IPS-20b (cell line): Measurements from ENCODE around the gene C11orf97.
"Not testable (repeated sequence)": the region's sequence is repeated elsewhere in the genome, so short reads cannot be mapped to it uniquely, and the experiment has no call there.

ENCODE experiments used
- H3K27ac ChIP-seq: one replicate; pipeline ENCODE4 v1.5.1; 2013; ENCODE audit warnings: low read length
- H3K27me3 ChIP-seq: 2 replicates; pipeline ENCODE4 v1.6.1; 2013; ENCODE audit warnings: mild to moderate bottlenecking, low read length, inconsistent platforms; ENCODE audit not compliant: insufficient read depth
- H3K36me3 ChIP-seq: 2 replicates; pipeline ENCODE4 v1.6.1; 2013; ENCODE audit warnings: low read depth, mild to moderate bottlenecking, inconsistent platforms, low read length, moderate library complexity; ENCODE audit not compliant: insufficient read depth
- H3K4me1 ChIP-seq: 2 replicates; pipeline ENCODE4 v1.6.1; 2013; ENCODE audit warnings: mild to moderate bottlenecking, control low read depth, inconsistent platforms, low read length, moderate library complexity; ENCODE audit not compliant: insufficient read depth
- H3K4me3 ChIP-seq: 2 replicates; pipeline ENCODE4 v1.5.1; 2013; ENCODE audit warnings: mild to moderate bottlenecking, low read length, inconsistent platforms
- H3K9ac ChIP-seq: 2 replicates; pipeline ENCODE4 v1.6.1; 2013; ENCODE audit warnings: low read depth, mild to moderate bottlenecking, inconsistent platforms, low read length, moderate library complexity
- H3K9me3 ChIP-seq: 2 replicates; pipeline ENCODE4 v1.6.1; 2013; ENCODE audit warnings: mild to moderate bottlenecking, low read depth, low read length, inconsistent platforms; ENCODE audit not compliant: insufficient read depth

The C11orf97 gene

GRCh38 chr11:94545264-94546161, 33.3 kb downstream of the C11orf97 start:
- Histone ChIP-seq H3K27ac (no peak overlapping the region), H3K27me3 (peaks cover 37% of the 10 kb centered on the region), H3K9ac (peak overlapping the region; percentile 11; the same call in 1 of the 2 replicates), H3K36me3 (no peaks in the 10 kb centered on the region), H3K9me3 (no peaks in the 10 kb centered on the region), H3K4me3 (peak overlapping the region; percentile 73), H3K4me1 (peaks cover 12% of the 10 kb centered on the region; the same call in 1 of the 2 replicates)

GRCh38 chr11:94546162-94546470, 33.9 kb downstream of the C11orf97 start:
- H3K4me3 ChIP-seq, result peak overlapping the region; percentile 73
- peaks cover 12% of the 10 kb centered on the region; the same call in 1 of the 2 replicates for H3K4me1 ChIP-seq
- H3K36me3 ChIP-seq, result no peaks in the 10 kb centered on the region
- peaks cover 37% of the 10 kb centered on the region for H3K27me3 ChIP-seq
- peak overlapping the region; percentile 11; the same call in 1 of the 2 replicates for H3K9ac ChIP-seq
- H3K9me3 ChIP-seq, result no peaks in the 10 kb centered on the region
- H3K27ac ChIP-seq, result no peak overlapping the region

GRCh38 chr11:94546886-94547285, 34.6 kb downstream of the C11orf97 start:
- Histone ChIP-seq H3K4me3 (peak overlapping the region; percentile 73), H3K9me3 (no peaks in the 10 kb centered on the region), H3K27me3 (peaks cover 37% of the 10 kb centered on the region), H3K9ac (no peak overlapping the region), H3K27ac (no peak overlapping the region), H3K4me1 (peaks cover 12% of the 10 kb centered on the region; the same call in 1 of the 2 replicates), H3K36me3 (no peaks in the 10 kb centered on the region)

DNA sequence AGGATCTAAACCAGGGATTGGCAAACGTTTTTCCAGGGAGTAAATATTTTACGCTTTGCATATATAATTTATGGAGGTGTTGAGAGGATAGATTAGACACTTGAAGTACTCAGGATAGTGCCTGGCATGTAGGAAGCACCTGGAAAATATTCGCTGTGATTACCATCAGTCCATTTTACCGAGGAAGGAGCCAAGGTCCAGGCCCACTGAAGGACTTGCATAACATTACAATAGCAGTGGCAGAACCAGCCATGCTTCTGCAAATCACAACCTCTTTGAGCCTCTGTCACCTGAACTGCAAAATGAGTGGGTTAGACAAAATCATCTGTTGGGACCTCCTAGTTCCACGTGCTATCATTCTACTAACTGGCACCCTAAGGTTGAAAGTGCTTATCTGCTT, 36.9 kb downstream of the C11orf97 start:
- no peak overlapping the region for H3K4me3 ChIP-seq
- H3K4me1 ChIP-seq, result peaks cover 12% of the 10 kb centered on the region; the same call in 1 of the 2 replicates
- peaks cover 29% of the 10 kb centered on the region for H3K27me3 ChIP-seq
- no peak overlapping the region for H3K9ac ChIP-seq
- no peaks in the 10 kb centered on the region for H3K9me3 ChIP-seq
- H3K27ac ChIP-seq, result no peak overlapping the region
- no peaks in the 10 kb centered on the region for H3K36me3 ChIP-seq

GRCh38 chr11:94550513-94550912, 38.3 kb downstream of the C11orf97 start:
- H3K9me3 ChIP-seq, result no peaks in the 10 kb centered on the region
- H3K27me3 ChIP-seq, result peaks cover 18% of the 10 kb centered on the region
- no peak overlapping the region for H3K4me3 ChIP-seq
- H3K4me1 ChIP-seq, result peaks cover 12% of the 10 kb centered on the region; the same call in 1 of the 2 replicates
- H3K9ac ChIP-seq, result no peak overlapping the region
- H3K27ac ChIP-seq, result no peak overlapping the region
- no peaks in the 10 kb centered on the region for H3K36me3 ChIP-seq

DNA sequence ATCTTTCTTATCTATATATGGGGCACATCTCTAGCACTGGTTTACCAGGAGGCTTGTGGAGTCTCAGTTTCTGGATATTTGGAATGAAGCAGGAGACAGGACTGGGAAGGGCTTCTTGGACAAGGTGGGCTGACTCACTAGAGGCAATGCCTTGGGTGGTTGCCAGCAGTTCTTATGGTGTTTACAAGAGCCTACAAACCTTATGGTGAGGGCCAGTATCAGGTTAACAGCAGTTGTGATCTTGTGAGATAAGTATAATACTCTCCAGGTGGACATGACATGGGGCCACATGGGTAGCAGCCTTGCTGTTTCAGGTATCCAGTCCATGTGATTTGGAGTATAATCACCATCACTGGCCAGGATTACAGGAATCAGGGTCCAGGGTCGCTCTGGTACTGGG, 41.7 kb downstream of the C11orf97 start:
- H3K9ac ChIP-seq, result no peak overlapping the region
- H3K27me3 ChIP-seq, result no peaks in the 10 kb centered on the region
- H3K4me1 ChIP-seq, result no peaks in the 10 kb centered on the region
- H3K36me3 ChIP-seq, result no peaks in the 10 kb centered on the region
- H3K4me3 ChIP-seq, result no peak overlapping the region
- H3K27ac ChIP-seq, result no peak overlapping the region
- no peaks in the 10 kb centered on the region for H3K9me3 ChIP-seq

- H3K27me3 ChIP-seq, H3K4me3 ChIP-seq, H3K27ac ChIP-seq, H3K36me3 ChIP-seq, H3K9me3 ChIP-seq, H3K4me1 ChIP-seq, H3K9ac ChIP-seq: not testable (repeated sequence)
These were observed 43.6 kb downstream of the C11orf97 start for GRCh38 chr11:94555752-94556329.

GRCh38 chr11:94557421-94557820, 45.2 kb downstream of the C11orf97 start:
- no peak overlapping the region for H3K27ac ChIP-seq
- H3K4me3 ChIP-seq, result no peak overlapping the region
- no peak overlapping the region for H3K9ac ChIP-seq
- H3K4me1 ChIP-seq, result no peaks in the 10 kb centered on the region
- no peaks in the 10 kb centered on the region for H3K9me3 ChIP-seq
- H3K27me3 ChIP-seq, result no peaks in the 10 kb centered on the region
- no peaks in the 10 kb centered on the region for H3K36me3 ChIP-seq

- H3K4me3 ChIP-seq, result no peak overlapping the region
- H3K36me3 ChIP-seq, result no peaks in the 10 kb centered on the region
- peaks cover under 1% of the 10 kb centered on the region; the same call in 1 of the 2 replicates for H3K4me1 ChIP-seq
- H3K9ac ChIP-seq, result no peak overlapping the region
- H3K27ac ChIP-seq, result no peak overlapping the region
- H3K27me3 ChIP-seq, result no peaks in the 10 kb centered on the region
- no peaks in the 10 kb centered on the region for H3K9me3 ChIP-seq
These were observed 45.7 kb downstream of the C11orf97 start for GRCh38 chr11:94557992-94558391.

DNA sequence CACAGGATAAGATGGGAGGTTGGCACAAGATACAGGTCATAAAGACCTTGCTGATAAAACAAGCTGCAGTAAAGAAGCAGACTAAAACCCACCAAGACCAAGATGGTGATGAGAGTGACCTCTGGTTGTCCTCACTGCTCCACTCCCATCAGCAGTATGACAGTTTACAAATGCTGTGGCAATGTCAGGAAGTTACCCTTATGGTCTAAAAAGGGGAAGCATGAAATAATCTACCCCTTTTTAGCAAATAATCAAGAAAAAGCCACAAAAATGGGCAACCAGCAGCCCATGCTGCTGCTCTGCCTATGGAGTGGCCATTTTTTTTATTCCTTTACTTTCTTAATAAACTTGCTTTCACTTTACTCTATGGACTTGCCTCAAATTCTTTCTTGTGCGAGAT, 46.2 kb downstream of the C11orf97 start:
- Histone ChIP-seq H3K27ac (no peak overlapping the region), H3K9ac (no peak overlapping the region), H3K27me3 (no peaks in the 10 kb centered on the region), H3K4me1 (peaks cover 3% of the 10 kb centered on the region; the same call in 1 of the 2 replicates), H3K9me3 (no peaks in the 10 kb centered on the region), H3K4me3 (no peak overlapping the region), H3K36me3 (no peaks in the 10 kb centered on the region)

GRCh38 chr11:94558932-94559331, 46.7 kb downstream of the C11orf97 start:
- no peaks in the 10 kb centered on the region for H3K36me3 ChIP-seq
- H3K27me3 ChIP-seq, result no peaks in the 10 kb centered on the region
- no peaks in the 10 kb centered on the region for H3K9me3 ChIP-seq
- no peak overlapping the region for H3K9ac ChIP-seq
- no peak overlapping the region for H3K4me3 ChIP-seq
- H3K27ac ChIP-seq, result no peak overlapping the region
- H3K4me1 ChIP-seq, result peaks cover 3% of the 10 kb centered on the region; the same call in 1 of the 2 replicates

DNA sequence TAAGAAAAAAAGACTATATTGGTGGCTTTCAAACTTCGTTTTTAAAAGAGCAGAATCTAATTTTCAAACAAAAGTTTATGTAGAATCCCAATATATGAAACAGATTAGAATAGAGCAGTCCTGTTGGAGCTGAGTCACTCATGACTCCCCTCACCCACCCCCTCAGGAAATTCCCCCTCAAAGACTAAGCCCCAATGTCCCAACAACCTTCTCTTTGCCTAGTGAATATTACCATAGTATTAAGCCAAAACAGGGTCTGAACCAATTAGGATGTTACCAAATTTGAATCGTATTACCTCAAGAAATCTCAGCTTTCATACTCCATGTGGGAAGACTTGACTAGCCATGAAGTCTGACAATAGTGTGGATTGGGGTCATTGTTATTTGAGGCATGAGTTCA, 47.1 kb downstream of the C11orf97 start:
- H3K9me3 ChIP-seq, result no peaks in the 10 kb centered on the region
- no peaks in the 10 kb centered on the region for H3K27me3 ChIP-seq
- no peaks in the 10 kb centered on the region for H3K36me3 ChIP-seq
- H3K9ac ChIP-seq, result no peak overlapping the region
- H3K27ac ChIP-seq, result no peak overlapping the region
- H3K4me3 ChIP-seq, result no peak overlapping the region
- peaks cover 3% of the 10 kb centered on the region; the same call in 1 of the 2 replicates for H3K4me1 ChIP-seq
